ENCODE results near the gene GPC5. TPM values are rescaled to one million over a fixed set of nuclear protein-coding genes. Genes with fewer than 3 reads are reported as not detected.

The GPC5 gene
- total and polyA plus RNA-seq, 2 of the 8 experiments (the other 6 are each of a cell fraction or from before 2014, with no cell fraction given), result 0.20 to 0.39 TPM

DNA sequence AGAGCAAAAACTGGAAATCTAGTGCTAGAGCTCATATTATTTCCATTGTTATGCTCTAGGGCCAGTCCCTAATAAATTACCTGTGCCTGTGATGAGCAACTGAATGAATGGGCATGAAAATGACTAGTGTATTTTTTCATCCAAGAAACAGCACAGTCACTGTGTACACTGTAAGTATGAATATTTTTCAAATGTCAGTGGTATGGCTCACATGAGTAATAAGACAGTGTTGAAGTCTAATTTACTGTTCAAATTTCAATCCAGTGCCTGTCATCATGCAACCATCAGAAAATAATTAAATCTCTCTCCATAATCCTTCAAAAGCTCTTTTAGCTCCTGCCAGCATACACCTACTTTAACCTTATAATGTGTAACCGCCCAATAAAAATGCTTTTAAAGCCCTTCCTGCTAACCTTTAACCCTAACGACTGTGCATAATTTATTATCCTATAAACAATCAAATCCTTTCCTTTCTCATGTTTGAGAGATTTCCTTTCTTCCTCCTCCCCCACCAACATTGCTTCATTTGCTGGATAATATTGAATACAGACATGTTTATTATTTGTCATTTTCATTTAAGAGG lies 378.3 kb downstream of the GPC5 start:
- Histone ChIP-seq H3K27me3 (replicated peaks in 1 of 4; ENCODE audit: control insufficient read depth in 3 of 4, extremely low read depth in 1 of 4, insufficient read depth in 3 of 4, low read length in 3 of 4) (no peaks in the 10 kb centered on the region), H3K56ac (replicated peaks; ENCODE audit: insufficient read length, low read depth, low read length) (no peak overlapping the region), H4K8ac (ENCODE audit: extremely low read depth, insufficient read depth, low read length) (no peak overlapping the region), H2AFZ (ENCODE audit: low read length) (no peak overlapping the region), H3K79me2 (ENCODE audit: control insufficient read depth in 1 of 2, insufficient read depth in 2 of 2, low read length in 2 of 2) (no peaks in the 10 kb centered on the region), H2BK12ac (ENCODE audit: low read depth, low read length) (no peak overlapping the region), H3K4me1 (replicated peaks in 1 of 4; ENCODE audit: control insufficient read depth in 3 of 4, insufficient read depth in 4 of 4, low read length in 3 of 4) (peaks cover 0 to 5% (median 2%) of the 10 kb centered on the region in 4 experiments; a peak in 4 of 7 replicates), H2BK120ac (replicated peaks; ENCODE audit: low read depth, low read length) (no peak overlapping the region), H3K9me3 (ENCODE audit: insufficient read depth in 2 of 2, low read depth in 1 of 2, low read length in 1 of 2) (no peaks in the 10 kb centered on the region), H3K14ac (ENCODE audit: insufficient read length) (no peak overlapping the region), H3K4ac (replicated peaks; ENCODE audit: insufficient read length, low read depth, low read length) (no peak overlapping the region), H3K79me1 (ENCODE audit: low read depth, low read length) (no peaks in the 10 kb centered on the region), H4K91ac (replicated peaks; ENCODE audit: insufficient read length, low read length) (no peak overlapping the region), H3K4me2 (ENCODE audit: insufficient read depth in 1 of 2, low read depth in 2 of 2, low read length in 2 of 2) (no peak overlapping the region), H3K23me2 (ENCODE audit: low read depth, low read length) (no peaks in the 10 kb centered on the region), H3K27ac (ENCODE audit: low read depth, low read length) (no peak overlapping the region), H2BK15ac (ENCODE audit: low read length) (no peak overlapping the region), H3K18ac (ENCODE audit: extremely low read depth, low read length) (no peak overlapping the region), H4K20me1 (replicated peaks in 1 of 2; ENCODE audit: control insufficient read depth in 1 of 2, insufficient read depth in 2 of 2, low read length in 2 of 2) (no peaks in the 10 kb centered on the region), H3K4me3 (ENCODE audit: extremely low read depth in 1 of 4, insufficient read depth in 2 of 4, low read depth in 3 of 4, low read length in 4 of 4) (no peak overlapping the region), H2BK5ac (ENCODE audit: low read depth, low read length) (no peak overlapping the region), H3K23ac (ENCODE audit: insufficient read length) (no peak overlapping the region), H4K5ac (ENCODE audit: insufficient read length, low read depth, low read length) (no peak overlapping the region), H2BK20ac (ENCODE audit: low read length) (no peak overlapping the region), H3K36me3 (ENCODE audit: control insufficient read depth in 2 of 4, insufficient read depth in 4 of 4, low read length in 3 of 4) (no peaks in the 10 kb centered on the region), H3K9ac (replicated peaks in 1 of 4; ENCODE audit: extremely low read depth in 1 of 4, low read depth in 3 of 4, low read length in 3 of 4) (no peak overlapping the region), H2AK5ac (ENCODE audit: low read depth, low read length) (no peak overlapping the region)
- FAIRE-seq (no peak), DNase-seq (ENCODE audit: low read depth in 1 of 2, low spot score in 2 of 2) (no peak)
- 93 to 100% methylated on average over 1 to 2 of the region's 2 CpGs for WGBS, 2 experiments (ENCODE audit: extremely low coverage in 1 of 2, insufficient coverage in 1 of 2, insufficient read length in 1 of 2, insufficient replicate concordance in 2 of 2, low coverage in 1 of 2, low lambda C conversion rate in 2 of 2, missing lambda C conversion rate in 1 of 2)
- CTCF ChIA-PET (ENCODE audit: partially characterized antibody), result no interaction called here
- POLR2A ChIA-PET (ENCODE audit: partially characterized antibody), result no interaction called here
- no peak for TF ChIP-seq TCF12 (IDR thresholded peaks at IDR 0.05; ENCODE audit: low read depth, low read length)
- TF ChIP-seq, protein P1, sequence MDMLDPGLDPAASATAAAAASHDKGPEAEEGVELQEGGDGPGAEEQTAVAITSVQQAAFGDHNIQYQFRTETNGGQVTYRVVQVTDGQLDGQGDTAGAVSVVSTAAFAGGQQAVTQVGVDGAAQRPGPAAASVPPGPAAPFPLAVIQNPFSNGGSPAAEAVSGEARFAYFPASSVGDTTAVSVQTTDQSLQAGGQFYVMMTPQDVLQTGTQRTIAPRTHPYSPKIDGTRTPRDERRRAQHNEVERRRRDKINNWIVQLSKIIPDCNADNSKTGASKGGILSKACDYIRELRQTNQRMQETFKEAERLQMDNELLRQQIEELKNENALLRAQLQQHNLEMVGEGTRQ (IDR thresholded peaks at IDR 0.05; ENCODE audit: low read length), result no peak
- TF ChIP-seq NANOG (IDR thresholded peaks at IDR 0.05; ENCODE audit: insufficient read depth, low read depth, low read length, poor library complexity, severe bottlenecking), result no peak
- no peak for TF ChIP-seq GABPA (IDR thresholded peaks at IDR 0.05; ENCODE audit: borderline replicate concordance, insufficient read depth, low read length)
- no peak for TF ChIP-seq NRF1 (IDR thresholded peaks at IDR 0.05; ENCODE audit: low read depth, low read length)
- TF ChIP-seq HDAC2 (IDR thresholded peaks at IDR 0.05; ENCODE audit: borderline replicate concordance in 1 of 2, low read depth in 2 of 2, low read length in 2 of 2), result no peak
- TF ChIP-seq BRCA1 (IDR thresholded peaks at IDR 0.05; ENCODE audit: low read depth, low read length), result no peak
- no peak for TF ChIP-seq SP2 (IDR thresholded peaks at IDR 0.05; ENCODE audit: low read length)
- TF ChIP-seq CREB1 (IDR thresholded peaks at IDR 0.05), result no peak
- TF ChIP-seq BACH1 (IDR thresholded peaks at IDR 0.05; ENCODE audit: low read length), result no peak
- no peak for TF ChIP-seq TEAD4 (IDR thresholded peaks at IDR 0.05; ENCODE audit: low read depth, low read length)
- TF ChIP-seq SP1 (IDR thresholded peaks at IDR 0.05; ENCODE audit: low read depth, low read length), result no peak
- TF ChIP-seq, protein P2, sequence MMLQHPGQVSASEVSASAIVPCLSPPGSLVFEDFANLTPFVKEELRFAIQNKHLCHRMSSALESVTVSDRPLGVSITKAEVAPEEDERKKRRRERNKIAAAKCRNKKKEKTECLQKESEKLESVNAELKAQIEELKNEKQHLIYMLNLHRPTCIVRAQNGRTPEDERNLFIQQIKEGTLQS (IDR thresholded peaks at IDR 0.05; ENCODE audit: insufficient read depth, low read depth, low read length), result no peak

All from H1 (cell line).